OCI-M2 (cell line): ENCODE data around the gene C1QL4.
"Not testable (repeated sequence)": the region's sequence is repeated elsewhere in the genome, so short reads cannot be mapped to it uniquely, and the experiment has no call there.

Source experiments
- DNase-seq: peaks from one replicate; lab custom pipeline; 2025; ENCODE audit not compliant: unreplicated experiment; lab: John Stamatoyannopoulos, UW

C1QL4 gene

DNA sequence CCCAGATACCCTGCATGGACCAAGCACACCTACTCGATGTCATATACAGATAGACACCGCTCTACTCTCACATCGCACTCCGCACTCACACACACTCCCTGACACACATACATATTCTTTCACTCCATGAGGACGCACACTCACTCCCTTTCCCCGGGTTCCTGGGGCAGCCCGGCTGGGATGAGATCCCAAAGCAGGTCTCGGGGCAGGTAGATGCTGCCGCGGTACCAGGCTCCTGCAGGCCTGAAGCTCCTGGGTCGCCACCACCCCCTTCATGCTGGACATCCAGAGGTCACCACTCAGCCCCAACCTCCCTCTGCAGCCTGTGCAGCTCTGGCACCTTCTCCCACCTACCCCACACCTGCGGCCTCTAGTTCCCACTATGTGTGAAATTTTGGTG lies 2.3 kb downstream of the C1QL4 start:
- no peak for DNase-seq

DNA sequence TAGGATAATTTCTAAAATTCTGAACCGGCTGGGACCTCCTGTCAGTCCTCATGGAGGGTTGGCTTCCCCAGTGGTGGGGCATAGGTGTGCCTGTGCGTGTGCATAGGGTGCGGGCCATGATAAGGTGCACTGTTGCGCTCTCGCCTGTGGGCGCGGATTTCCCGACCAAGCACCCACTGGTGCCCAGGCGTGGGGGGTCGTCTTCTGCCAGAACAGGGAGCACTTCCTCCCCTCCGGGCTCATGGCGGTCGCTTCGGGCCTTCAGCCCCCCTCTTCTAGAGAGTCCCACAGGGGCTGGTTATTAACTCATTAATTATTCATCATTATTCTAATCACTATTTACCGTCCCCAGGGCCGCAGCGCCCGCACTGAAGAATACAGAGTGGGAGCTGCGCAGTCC lies 2.8 kb downstream of the C1QL4 start:
- DNase-seq, result no peak

DNA sequence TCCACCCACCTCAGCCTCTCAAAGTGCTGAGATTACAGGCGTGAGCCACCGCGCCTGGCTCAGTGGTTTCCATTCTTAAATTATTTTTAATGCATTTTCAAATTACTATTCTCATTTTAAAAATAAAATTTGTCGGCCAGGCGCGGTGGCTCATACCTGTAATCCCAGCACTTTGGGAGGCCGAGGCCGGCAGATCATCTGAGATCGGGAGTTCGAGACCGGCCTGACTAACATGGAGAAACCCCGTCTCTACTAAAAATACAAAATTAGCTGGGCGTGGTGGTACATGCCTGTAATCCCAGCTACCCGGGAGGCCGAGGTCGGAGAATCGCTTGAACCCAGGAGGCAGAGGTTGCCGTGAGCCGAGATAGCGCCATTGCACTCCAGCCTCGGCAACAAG lies 3.2 kb downstream of the C1QL4 start:
- DNase-seq, result not testable (repeated sequence)

GRCh38 chr12:49332891-49333371 lies 4.1 kb downstream of the C1QL4 start:
- DNase-seq, result no peak

GRCh38 chr12:49332441-49332861 lies 4.5 kb downstream of the C1QL4 start:
- DNase-seq, result no peak

- no peak for DNase-seq
These were observed 5.4 kb downstream of the C1QL4 start for GRCh38 chr12:49331380-49332222.

GRCh38 chr12:49330631-49331379 lies 6.2 kb downstream of the C1QL4 start:
- no peak for DNase-seq

DNA sequence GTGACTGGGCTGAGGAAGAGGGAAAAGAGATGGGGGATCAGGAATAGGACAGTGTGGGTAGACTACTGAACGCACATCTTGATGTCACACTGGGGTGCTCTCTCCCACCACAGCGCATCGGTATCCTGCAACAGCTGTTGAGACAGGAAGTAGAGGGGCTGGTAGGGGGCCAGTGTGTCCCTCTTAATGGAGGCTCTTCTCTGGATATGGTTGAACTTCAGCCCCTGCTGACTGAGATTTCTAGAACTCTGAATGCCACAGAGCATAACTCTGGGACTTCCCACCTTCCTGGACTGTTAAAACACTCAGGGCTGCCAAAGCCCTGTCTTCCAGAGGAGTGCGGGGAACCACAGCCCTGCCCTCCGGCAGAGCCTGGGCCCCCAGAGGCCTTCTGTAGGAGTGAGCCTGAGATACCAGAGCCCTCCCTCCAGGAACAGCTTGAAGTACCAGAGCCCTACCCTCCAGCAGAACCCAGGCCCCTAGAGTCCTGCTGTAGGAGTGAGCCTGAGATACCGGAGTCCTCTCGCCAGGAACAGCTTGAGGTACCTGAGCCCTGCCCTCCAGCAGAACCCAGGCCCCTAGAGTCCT lies 6.9 kb downstream of the C1QL4 start:
- DNase-seq, result no peak

GRCh38 chr12:49328816-49329215 lies 8.2 kb downstream of the C1QL4 start:
- no peak for DNase-seq

GRCh38 chr12:49327887-49328286 lies 9.1 kb downstream of the C1QL4 start:
- no peak for DNase-seq

- no peak for DNase-seq
These were observed 9.6 kb downstream of the C1QL4 start for GRCh38 chr12:49327368-49327767.

GRCh38 chr12:49325606-49326005 lies 11.4 kb downstream of the C1QL4 start:
- DNase-seq, result no peak

- no peak for DNase-seq
These were observed 13.4 kb downstream of the C1QL4 start for GRCh38 chr12:49323524-49324097.

- peak; percentile 74 for DNase-seq
These were observed 14.1 kb downstream of the C1QL4 start, which contains the start of gene TROAP for GRCh38 chr12:49322708-49323523. Gene TROAP (plus strand): TSS chr12:49323255. CDS start chr12:49323609, 354 bp downstream.

GRCh38 chr12:49322367-49322707 lies 14.7 kb downstream of the C1QL4 start:
- no peak for DNase-seq

GRCh38 chr12:49320411-49321103 lies 16.4 kb downstream of the C1QL4 start:
- not testable (repeated sequence) for DNase-seq

DNA sequence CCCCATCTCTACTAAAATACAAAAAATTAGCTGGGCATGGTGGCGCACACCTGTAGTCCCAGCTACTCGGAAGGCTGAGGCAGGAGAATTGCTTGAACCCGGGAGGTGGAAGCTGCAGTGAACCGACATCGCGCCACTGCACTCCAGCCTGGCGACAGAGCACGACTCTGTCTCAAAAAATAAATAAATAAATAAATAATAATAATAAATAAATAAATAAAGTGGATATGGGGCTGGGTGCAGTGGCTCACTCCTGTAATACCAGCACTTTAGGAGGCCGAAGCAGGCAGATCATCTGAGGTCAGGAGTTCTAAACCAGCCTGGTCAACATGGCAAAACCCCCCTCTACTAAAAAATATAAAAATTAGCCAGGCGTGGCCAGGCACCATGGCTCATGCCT lies 19.9 kb downstream of the C1QL4 start:
- not testable (repeated sequence) for DNase-seq

- no peak for DNase-seq
These were observed 22.2 kb downstream of the C1QL4 start for GRCh38 chr12:49314811-49315210.

DNA sequence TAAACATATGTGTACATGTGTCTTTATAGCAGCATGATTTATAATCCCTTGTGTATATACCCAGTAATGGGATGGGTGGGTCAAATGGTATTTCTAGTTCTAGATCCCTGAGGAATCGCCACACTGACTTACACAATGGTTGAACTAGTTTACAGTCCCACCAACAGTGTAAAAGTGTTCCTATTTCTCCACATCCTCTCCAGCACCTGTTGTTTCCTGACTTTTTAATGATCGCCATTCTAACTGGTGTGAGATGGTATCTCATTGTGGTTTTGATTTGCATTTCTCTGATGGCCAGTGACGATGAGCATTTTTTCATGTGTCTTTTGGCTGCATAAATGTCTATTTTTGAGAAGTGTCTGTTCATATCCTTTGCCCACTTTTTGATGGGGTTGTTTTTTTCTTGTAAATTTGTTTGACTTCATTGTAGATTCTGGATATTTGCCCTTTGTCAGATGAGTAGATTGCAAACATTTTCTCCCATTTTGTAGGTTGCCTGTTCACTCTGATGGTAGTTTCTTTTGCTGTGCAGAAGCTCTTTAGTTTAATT lies 26.5 kb downstream of the C1QL4 start:
- not testable (repeated sequence) for DNase-seq

DNA sequence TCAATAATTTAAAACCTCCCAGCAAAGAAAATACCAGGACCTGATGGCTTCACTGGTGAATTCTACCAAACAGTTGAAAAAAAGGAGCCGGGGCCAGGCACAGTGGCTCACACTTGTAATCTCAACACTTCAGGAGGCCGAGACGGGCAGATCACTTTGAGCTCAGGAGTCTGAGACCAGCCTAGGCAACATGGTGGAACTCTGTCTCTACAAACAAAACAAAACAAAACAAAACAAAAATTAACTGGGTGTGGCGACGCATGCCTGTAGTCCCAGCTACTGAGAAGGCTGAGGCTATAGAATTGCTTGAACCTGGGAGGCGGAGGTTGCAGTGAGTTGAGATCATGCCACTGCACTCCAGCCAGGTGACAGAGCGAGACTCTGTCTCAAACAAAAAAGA lies 27.6 kb downstream of the C1QL4 start:
- no peak for DNase-seq
